ENCODE data around the gene IQCC. TPM values are rescaled to one million over a fixed set of nuclear protein-coding genes. Genes with fewer than 3 reads are reported as not detected.

Gene IQCC
- total RNA-seq, 2 experiments from 2014 or later: 5.8 to 6.3 TPM

DNA sequence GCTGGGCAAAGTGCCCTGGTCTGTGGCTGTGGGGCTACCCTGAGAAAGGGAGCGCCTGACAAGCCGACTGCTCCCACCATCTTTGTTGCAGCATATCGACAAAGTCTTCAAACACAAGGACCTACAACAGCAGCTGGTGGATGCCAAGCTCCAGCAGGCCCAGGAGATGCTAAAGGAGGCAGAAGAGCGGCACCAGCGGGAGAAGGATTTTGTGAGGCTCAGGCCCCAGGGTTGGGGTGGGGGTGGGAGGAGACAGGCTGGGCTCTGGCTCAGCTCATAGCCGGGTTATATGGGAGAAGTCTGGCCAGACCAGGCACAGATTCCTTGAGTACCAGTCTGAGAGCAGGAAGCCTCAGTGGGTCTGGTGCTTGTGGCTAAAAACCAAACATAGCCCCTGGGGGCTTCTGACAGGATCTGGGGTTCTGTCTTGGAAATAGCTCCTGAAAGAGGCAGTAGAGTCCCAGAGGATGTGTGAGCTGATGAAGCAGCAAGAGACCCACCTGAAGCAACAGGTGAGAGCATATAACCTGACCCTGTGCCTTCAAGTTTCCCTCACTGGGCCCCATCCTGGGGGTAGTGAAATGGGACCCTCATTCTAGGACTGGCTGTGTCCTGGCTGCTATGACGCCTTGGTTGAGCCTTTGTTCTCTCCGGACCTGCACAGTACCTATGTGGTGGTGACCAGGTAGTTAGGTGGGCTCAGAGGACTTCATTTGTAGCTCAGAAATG is 13.1 kb upstream of the IQCC start:
- CTCF ChIA-PET: interaction anchor here (0.6 kb wide), 1 partner anchor 45 kb away, joined by 3 read pairs; no protein-coding TSS in a partner anchor
- POLR2A ChIA-PET: interaction anchor here (1.6 to 2.2 kb wide), 2 partner anchors 8 to 12 kb away, joined by 3 to 7 read pairs; partner anchors contain the start of genes CCDC28B and TXLNA

DNA sequence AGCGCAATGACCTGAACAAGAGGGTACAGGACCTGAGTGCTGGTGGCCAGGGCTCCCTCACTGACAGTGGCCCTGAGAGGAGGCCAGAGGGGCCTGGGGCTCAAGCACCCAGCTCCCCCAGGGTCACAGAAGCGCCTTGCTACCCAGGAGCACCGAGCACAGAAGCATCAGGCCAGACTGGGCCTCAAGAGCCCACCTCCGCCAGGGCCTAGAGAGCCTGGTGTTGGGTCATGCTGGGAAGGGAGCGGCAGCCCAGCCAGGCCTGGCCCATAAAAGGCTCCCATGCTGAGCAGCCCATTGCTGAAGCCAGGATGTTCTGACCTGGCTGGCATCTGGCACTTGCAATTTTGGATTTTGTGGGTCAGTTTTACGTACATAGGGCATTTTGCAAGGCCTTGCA is 10.5 kb upstream of the IQCC start:
- CTCF ChIA-PET: no interaction called here
- POLR2A ChIA-PET: no interaction called here

DNA sequence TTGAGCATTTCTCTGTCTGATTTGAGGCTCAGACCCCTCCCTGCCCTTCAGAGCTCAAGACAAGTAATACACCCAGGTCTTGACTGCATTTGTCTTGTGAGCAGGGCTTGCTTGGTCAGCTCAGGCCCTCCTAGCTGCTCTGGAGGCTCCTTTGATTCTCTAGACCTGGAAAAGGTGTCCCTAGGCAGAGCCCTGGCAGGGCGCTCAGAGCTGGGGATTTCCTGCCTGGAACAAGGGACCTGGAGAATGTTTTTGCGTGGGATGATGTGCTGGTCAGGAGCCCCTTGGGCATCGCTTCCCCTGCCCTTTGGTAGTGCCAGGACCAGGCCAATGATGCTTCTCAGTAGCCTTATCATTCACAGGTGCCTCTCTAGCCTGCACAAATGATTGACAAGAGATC is 9.9 kb upstream of the IQCC start:
- ChIA-PET CTCF (no interaction called here), POLR2A (interaction anchor here (1.0 kb wide), 1 partner anchor 130 kb away, joined by 3 read pairs; no protein-coding TSS in a partner anchor)

- ChIA-PET CTCF (interaction anchor here (1.4 to 1.5 kb wide), 2 partner anchors 45 to 52 kb away, joined by 3 to 4 read pairs; no protein-coding TSS in a partner anchor), POLR2A (interaction anchor here (0.7 to 1.0 kb wide), 2 partner anchors 97 to 130 kb away, joined by 3 to 4 read pairs; no protein-coding TSS in a partner anchor)
These were observed 9.3 kb upstream of the IQCC start for GRCh38 chr1:32195972-32196823.

GRCh38 chr1:32197074-32197473 is 8.4 kb upstream of the IQCC start:
- CTCF ChIA-PET: interaction anchor here (1.1 to 1.6 kb wide), 5 partner anchors 9 to 51 kb away, joined by 3 to 8 read pairs (median 4); partner anchors contain the start of gene TXLNA
- POLR2A ChIA-PET: interaction anchor here (0.6 kb wide), 1 partner anchor 294 kb away, joined by 11 read pairs; no protein-coding TSS in a partner anchor

GRCh38 chr1:32197837-32198236 is 7.6 kb upstream of the IQCC start:
- ChIA-PET POLR2A (interaction anchor here (0.6 to 0.7 kb wide), 3 partner anchors 18 to 295 kb away, joined by 3 to 11 read pairs (median 6); partner anchors contain the start of gene TXLNA), CTCF (interaction anchor here (0.7 to 1.6 kb wide), 6 partner anchors 9 to 296 kb away, joined by 3 to 8 read pairs (median 4); partner anchors contain the start of gene TXLNA)

DNA sequence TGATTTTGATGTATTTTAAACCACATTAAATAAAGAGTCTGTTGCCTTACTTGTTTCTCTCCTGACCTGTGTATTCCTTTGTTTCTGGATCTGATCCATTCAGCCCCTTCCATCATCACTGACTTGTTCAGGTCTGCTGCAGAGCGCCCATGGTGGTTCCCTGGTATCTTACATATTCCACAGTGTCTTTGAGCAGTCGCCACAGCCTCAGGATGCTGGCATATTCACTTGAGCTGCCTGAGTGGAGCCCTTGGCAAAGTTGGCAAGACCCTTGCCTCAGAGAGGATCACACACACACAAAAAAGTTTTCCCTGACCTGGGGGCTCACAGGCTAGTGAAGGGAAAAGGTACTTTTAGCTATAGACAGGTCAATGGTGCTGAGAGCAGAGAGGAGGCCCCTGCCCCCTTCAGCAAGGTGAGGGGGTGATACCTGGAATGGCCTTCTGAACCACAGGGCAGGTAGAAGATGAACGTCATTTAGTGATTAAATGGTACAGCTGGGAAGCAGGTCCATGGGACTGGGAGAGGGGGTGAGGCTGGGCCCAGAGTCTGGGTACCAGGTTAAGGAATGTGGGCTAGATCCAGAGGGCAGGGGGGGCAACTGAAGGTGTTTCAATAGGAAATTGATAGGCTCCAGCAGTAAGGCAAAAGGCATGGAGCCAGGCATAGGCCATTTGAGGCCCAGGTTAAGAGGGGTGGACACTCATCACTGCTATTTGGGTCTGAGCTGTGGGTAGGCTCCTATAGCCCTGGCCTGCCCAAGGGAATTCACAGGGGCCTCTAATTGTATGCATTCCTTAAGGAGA is 7.0 kb upstream of the IQCC start:
- POLR2A ChIA-PET: interaction anchor here (0.6 to 0.7 kb wide), 2 partner anchors 19 to 47 kb away, joined by 3 to 6 read pairs; partner anchors contain the start of gene TXLNA
- CTCF ChIA-PET: interaction anchor here (0.7 to 1.6 kb wide), 5 partner anchors 8 to 297 kb away, joined by 3 to 8 read pairs (median 4); partner anchors contain the start of gene TXLNA

GRCh38 chr1:32199043-32199716 is 6.3 kb upstream of the IQCC start:
- POLR2A ChIA-PET: no interaction called here
- CTCF ChIA-PET: interaction anchor here (1.0 to 2.7 kb wide), 2 partner anchors 49 to 194 kb away, joined by 3 to 8 read pairs; no protein-coding TSS in a partner anchor

GRCh38 chr1:32199717-32200072 is 5.8 kb upstream of the IQCC start:
- CTCF ChIA-PET: interaction anchor here (1.0 to 3.3 kb wide), 3 partner anchors 16 to 193 kb away, joined by 3 to 12 read pairs (median 8); no protein-coding TSS in a partner anchor

GRCh38 chr1:32200226-32201010 is 5.1 kb upstream of the IQCC start, which contains the start of gene CCDC28B:
CCDC28B (plus strand) TSS chr1:32200595; CDS start chr1:32201936, 1,341 bp downstream.
- POLR2A ChIA-PET: interaction anchor here (0.6 to 1.9 kb wide), 5 partner anchors 9 to 180 kb away, joined by 3 to 10 read pairs (median 4); partner anchors contain the start of gene TXLNA
- CTCF ChIA-PET: interaction anchor here (0.7 to 3.3 kb wide), 5 partner anchors 16 to 201 kb away, joined by 3 to 12 read pairs (median 6); partner anchors contain the start of gene KPNA6

More at GRCh38 chr1:32199717-32200072, 5.8 kb upstream of the IQCC start:
- POLR2A ChIA-PET: no interaction called here

- POLR2A ChIA-PET: interaction anchor here (0.6 to 1.9 kb wide), 5 partner anchors 10 to 181 kb away, joined by 3 to 10 read pairs (median 4); partner anchors contain the start of gene TXLNA
- CTCF ChIA-PET: interaction anchor here (0.6 to 3.3 kb wide), 7 partner anchors 15 to 200 kb away, joined by 3 to 12 read pairs (median 3); partner anchors contain the start of gene KPNA6
These were observed 4.2 kb upstream of the IQCC start for GRCh38 chr1:32201011-32201855.

GRCh38 chr1:32204943-32205361 is 519 bp upstream of the IQCC start:
- ChIA-PET CTCF (interaction anchor here (0.7 to 3.2 kb wide), 4 partner anchors 11 to 204 kb away, joined by 3 to 20 read pairs (median 5); no protein-coding TSS in a partner anchor), POLR2A (interaction anchor here (0.5 to 1.2 kb wide), 3 partner anchors 12 to 44 kb away, joined by 3 read pairs; no protein-coding TSS in a partner anchor)

GRCh38 chr1:32208469-32208868 is 3.0 kb downstream of the IQCC start:
- ChIA-PET POLR2A (no interaction called here), CTCF (interaction anchor here (0.5 kb wide), 1 partner anchor 389 kb away, joined by 3 read pairs; no protein-coding TSS in a partner anchor)

GRCh38 chr1:32208891-32209328 is 3.4 kb downstream of the IQCC start, which contains the start of gene DCDC2B:
DCDC2B (plus strand) TSS chr1:32209089; CDS start chr1:32209094, 5 bp downstream.
- POLR2A ChIA-PET: no interaction called here
- CTCF ChIA-PET: interaction anchor here (0.5 kb wide), 1 partner anchor 389 kb away, joined by 3 read pairs; no protein-coding TSS in a partner anchor
